ENCODE measurements around the gene ANK3. TPM values are rescaled to one million over a fixed set of nuclear protein-coding genes. Genes with fewer than 3 reads are reported as not detected.
"Not testable (repeated sequence)": the region's sequence is repeated elsewhere in the genome, so short reads cannot be mapped to it uniquely, and the experiment has no call there.

The ANK3 gene
- total RNA-seq, 4 donors from 2014 or later = 125 to 171 (median 149) TPM

GRCh38 chr10:60042262-60042661 is 347.4 kb downstream of the ANK3 start:
- DNase-seq = no peak
- intact Hi-C loops (cut with DNase I; ENCODE audit: low total_unique reads) = no loop called here
- no peak overlapping the region for H3K27ac ChIP-seq
- H3K36me3 ChIP-seq = peaks cover 0 to 7% of the 10 kb centered on the region in 2 donors
- H3K4me3 ChIP-seq = no peak overlapping the region
- H3K4me1 ChIP-seq = no peaks in the 10 kb centered on the region
- H3K9me3 ChIP-seq = no peaks in the 10 kb centered on the region
- in situ Hi-C loops (cut with MboI; ENCODE audit: low sequenced_read_pairs in 4 of 4) = loop anchor here (25.0 kb wide), 3 partner anchors 180 to 805 kb away; no protein-coding TSS in a partner anchor
- ATAC-seq = no peak
- no peak for TF ChIP-seq POLR2A (IDR thresholded peaks at IDR 0.05)
- TF ChIP-seq CTCF (IDR thresholded peaks at IDR 0.05 in 4 of 5, conservative IDR thresholded peaks at IDR 0.05 in 1 of 5) = no peak
- H3K27me3 ChIP-seq = no peaks in the 10 kb centered on the region

DNA sequence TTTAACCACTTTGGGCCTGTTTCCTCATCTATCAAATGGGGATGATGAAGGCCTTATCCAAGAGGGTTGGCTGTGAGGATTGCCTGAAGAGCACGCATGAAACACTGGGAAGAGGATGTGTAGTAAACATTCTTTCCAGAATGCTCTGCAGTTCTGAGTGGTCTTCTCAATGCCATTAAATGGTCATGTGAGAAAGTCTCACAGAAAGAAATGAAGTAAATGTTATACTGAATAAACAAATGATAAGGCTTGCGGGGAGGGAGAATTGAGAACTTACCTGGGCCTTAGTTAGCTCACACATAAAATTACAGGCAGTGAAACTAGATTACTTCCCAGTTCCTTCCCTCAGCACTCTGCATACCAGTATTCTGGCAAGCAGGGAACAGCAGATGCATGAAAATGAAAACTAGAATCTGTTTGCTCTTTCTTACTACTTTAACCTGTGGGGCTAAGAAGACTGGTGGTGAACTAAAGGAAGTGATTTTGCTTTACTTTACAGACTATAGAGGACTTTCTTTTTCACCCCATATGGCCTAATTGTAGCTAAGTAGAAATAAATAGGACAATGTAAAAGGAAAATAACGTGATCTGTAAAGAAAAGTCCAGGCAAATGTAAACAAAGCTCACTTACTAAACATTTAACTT is 348.1 kb downstream of the ANK3 start:
- DNase-seq (no peak), ATAC-seq (no peak)
- H3K4me3 ChIP-seq = no peak overlapping the region
- in situ Hi-C loops (cut with MboI; ENCODE audit: low sequenced_read_pairs in 4 of 4) (loop anchor here (25.0 kb wide), 3 partner anchors 179 to 804 kb away; no protein-coding TSS in a partner anchor), intact Hi-C loops (cut with DNase I; ENCODE audit: low total_unique reads) (no loop called here)
- no peak for TF ChIP-seq CTCF (IDR thresholded peaks at IDR 0.05 in 4 of 5, conservative IDR thresholded peaks at IDR 0.05 in 1 of 5)
- no peak for TF ChIP-seq POLR2A (IDR thresholded peaks at IDR 0.05)
- no peaks in the 10 kb centered on the region for H3K9me3 ChIP-seq
- H3K4me1 ChIP-seq = no peaks in the 10 kb centered on the region
- H3K27ac ChIP-seq = no peak overlapping the region
- H3K27me3 ChIP-seq = no peaks in the 10 kb centered on the region
- H3K36me3 ChIP-seq = peaks cover 0 to 7% of the 10 kb centered on the region in 2 donors

GRCh38 chr10:60040014-60040662 is 349.5 kb downstream of the ANK3 start:
- no peak overlapping the region for H3K27ac ChIP-seq
- intact Hi-C loops (cut with DNase I; ENCODE audit: low total_unique reads) = no loop called here

GRCh38 chr10:60035984-60036383 is 353.7 kb downstream of the ANK3 start:
- Histone ChIP-seq H3K4me1 (peaks cover 16 to 23% of the 10 kb centered on the region in 2 donors), H3K36me3 (no peaks in the 10 kb centered on the region), H3K9me3 (no peaks in the 10 kb centered on the region), H3K27ac (no peak overlapping the region), H3K27me3 (no peaks in the 10 kb centered on the region), H3K4me3 (no peak overlapping the region)
- no peak for ATAC-seq
- TF ChIP-seq POLR2A (IDR thresholded peaks at IDR 0.05) (no peak), CTCF (IDR thresholded peaks at IDR 0.05 in 4 of 5, conservative IDR thresholded peaks at IDR 0.05 in 1 of 5) (no peak)
- intact Hi-C loops (cut with DNase I; ENCODE audit: low total_unique reads) = loop anchor here (10.0 kb wide), 2 partner anchors 201 to 791 kb away; no protein-coding TSS in a partner anchor
- DNase-seq = no peak
- in situ Hi-C loops (cut with MboI; ENCODE audit: low sequenced_read_pairs in 4 of 4) = loop anchor here (10.0 to 25.0 kb wide), 4 partner anchors 174 to 799 kb away; no protein-coding TSS in a partner anchor

More at GRCh38 chr10:60040014-60040662, 349.5 kb downstream of the ANK3 start:
- no peaks in the 10 kb centered on the region for H3K4me1 ChIP-seq
- H3K27me3 ChIP-seq = no peaks in the 10 kb centered on the region
- ATAC-seq (no peak), DNase-seq (no peak)
- no peak overlapping the region for H3K4me3 ChIP-seq
- in situ Hi-C loops (cut with MboI; ENCODE audit: low sequenced_read_pairs in 4 of 4) = loop anchor here (25.0 kb wide), 3 partner anchors 178 to 803 kb away; no protein-coding TSS in a partner anchor
- H3K9me3 ChIP-seq = no peaks in the 10 kb centered on the region
- TF ChIP-seq CTCF (IDR thresholded peaks at IDR 0.05 in 4 of 5, conservative IDR thresholded peaks at IDR 0.05 in 1 of 5) = no peak
- no peak for TF ChIP-seq POLR2A (IDR thresholded peaks at IDR 0.05)
- H3K36me3 ChIP-seq = peaks cover 0 to 7% of the 10 kb centered on the region in 2 donors

DNA sequence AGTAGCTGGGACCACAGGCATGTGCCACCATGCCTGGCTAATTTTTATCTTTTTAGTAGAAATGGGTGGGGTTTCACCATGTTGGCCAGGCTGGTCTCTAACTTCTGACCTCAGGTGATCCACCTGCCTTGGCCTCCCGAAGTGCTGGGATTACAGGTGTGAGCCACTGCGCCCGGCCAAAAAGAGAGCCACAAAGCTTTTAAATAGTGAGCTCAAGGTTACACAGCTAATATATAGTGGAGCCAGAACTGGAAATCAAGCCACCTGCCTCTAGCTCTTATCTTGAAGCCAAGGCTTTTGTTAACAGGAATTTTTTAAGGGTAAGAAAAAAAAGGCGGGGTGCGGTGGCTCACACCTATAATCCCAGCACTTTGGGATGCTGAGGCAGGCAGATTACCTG is 354.3 kb downstream of the ANK3 start:
- not testable (repeated sequence) for H3K27ac ChIP-seq, H3K9me3 ChIP-seq, H3K4me3 ChIP-seq, H3K27me3 ChIP-seq, H3K36me3 ChIP-seq, DNase-seq, ATAC-seq
- in situ Hi-C loops (cut with MboI; ENCODE audit: low sequenced_read_pairs in 4 of 4) = loop anchor here (10.0 to 25.0 kb wide), 4 partner anchors 173 to 798 kb away; no protein-coding TSS in a partner anchor
- intact Hi-C loops (cut with DNase I; ENCODE audit: low total_unique reads) = loop anchor here (10.0 kb wide), 2 partner anchors 201 to 791 kb away; no protein-coding TSS in a partner anchor
- peaks cover 16 to 24% of the 10 kb centered on the region in 2 donors for H3K4me1 ChIP-seq
